ENCODE results near the gene SYNE2.
"Not testable (repeated sequence)": the region's sequence is repeated elsewhere in the genome, so short reads cannot be mapped to it uniquely, and the experiment has no call there.

SYNE2 gene

DNA sequence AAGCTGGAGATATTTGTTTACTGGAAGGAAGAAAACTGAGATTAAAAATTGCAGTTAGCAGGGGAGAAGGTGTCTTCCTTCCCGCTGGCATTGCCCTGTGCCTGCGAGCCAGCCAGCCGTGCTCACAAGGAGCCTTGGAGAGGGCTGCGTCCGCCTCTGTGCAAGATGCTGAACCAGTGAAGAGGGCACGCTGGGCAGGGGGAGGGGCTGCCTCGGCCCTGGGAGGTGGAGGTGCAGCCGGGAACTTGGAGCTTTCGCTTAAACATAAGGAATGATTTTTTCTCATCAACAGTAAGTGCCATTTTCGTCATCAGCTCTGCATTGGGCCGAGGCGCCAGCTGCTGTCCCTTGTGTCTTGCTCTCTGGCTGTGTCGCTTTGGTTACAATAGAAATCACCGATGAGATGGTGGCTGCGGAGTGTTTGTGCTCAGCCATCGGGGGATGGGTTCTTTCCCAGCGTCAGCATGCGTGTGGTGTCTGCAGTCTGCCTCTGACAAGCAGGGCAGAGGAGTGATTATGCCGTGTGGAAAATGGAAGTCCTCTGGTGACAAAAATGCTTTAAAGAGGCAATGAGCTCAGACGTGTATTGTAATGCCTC, 344.1 kb downstream of the SYNE2 start:
- DNase-seq (ENCODE audit: low read depth) = no peak

DNA sequence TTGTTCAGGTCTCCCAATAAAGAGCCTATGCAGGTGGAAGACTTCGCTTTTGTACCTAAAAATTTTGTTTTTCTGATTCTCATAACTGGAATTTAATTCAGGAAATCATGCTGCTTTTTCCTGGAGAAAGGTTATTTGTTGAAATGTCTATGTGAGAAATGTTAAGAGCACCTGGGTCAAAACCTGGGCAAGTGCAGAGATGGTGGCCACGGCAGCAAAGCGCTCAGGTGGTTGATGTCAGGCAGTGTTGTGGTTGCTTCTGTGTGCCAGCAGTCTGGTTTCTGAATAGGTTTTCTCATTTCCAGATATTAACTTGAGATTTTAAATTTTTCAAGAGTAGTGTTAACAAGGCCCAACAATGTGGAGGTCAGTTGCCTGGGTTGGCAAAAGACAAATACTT, 345.2 kb downstream of the SYNE2 start:
- DNase-seq (ENCODE audit: low read depth) = no peak

DNA sequence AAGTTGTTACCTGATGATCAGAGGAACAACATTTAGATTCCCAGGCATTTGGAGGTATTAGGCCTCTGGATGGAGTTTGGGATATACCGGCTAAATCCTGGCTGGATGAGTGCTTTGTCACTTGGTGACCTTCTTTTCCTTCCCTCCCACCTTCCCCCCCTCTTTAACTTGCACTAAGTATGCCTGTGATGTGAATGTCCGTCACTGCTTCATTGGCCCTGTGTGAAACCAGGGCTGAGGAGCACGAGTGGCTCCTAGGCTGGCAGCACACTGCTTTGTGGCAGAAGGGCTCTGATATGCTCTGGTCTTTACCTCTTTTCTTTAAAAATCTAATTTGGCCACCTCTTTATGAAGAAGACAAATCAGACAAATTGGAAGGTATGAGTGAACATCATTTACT, 345.7 kb downstream of the SYNE2 start:
- no peak for DNase-seq (ENCODE audit: low read depth)

DNA sequence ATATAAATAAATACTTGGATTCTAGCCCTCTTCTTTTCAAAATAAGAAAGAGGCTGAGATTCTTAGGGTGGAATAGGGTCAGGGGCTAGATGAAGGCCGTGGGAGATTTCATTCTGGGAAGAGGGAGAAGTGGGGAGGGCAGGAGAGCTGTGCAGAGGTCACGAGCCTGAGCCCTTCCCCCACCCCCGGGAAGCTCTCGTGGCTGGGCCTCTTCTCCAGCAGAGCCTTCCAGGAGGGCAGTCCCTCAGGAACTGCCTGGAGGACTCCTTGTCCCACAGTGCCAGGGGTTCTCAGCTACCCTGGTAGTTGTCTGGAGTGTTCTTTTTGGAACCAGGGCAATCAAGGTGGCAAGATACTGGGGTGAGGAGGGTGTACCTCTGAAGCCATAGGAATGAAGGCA, 347.4 kb downstream of the SYNE2 start:
- DNase-seq (ENCODE audit: low read depth) = no peak

DNA sequence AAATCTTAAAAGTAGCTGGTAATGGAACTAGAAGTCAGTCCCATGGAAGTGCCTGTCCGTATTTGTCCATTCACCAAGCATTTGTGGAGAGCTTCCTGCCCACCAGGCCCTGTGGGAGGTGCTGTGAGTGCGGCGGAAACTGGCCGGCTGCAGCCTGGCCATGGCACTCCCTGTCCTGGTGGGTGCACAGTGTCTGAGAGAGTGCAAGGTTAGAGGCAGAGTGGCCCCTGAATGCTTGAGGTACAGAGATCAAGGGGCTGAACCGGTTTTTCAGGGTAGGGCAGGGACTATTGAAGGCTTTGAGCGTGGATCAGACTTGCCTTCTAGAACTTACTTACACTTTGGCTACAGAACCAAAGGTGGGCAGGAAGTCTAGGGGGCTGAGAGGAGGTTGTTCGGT, 348.5 kb downstream of the SYNE2 start:
- DNase-seq (ENCODE audit: low read depth) = no peak

DNA sequence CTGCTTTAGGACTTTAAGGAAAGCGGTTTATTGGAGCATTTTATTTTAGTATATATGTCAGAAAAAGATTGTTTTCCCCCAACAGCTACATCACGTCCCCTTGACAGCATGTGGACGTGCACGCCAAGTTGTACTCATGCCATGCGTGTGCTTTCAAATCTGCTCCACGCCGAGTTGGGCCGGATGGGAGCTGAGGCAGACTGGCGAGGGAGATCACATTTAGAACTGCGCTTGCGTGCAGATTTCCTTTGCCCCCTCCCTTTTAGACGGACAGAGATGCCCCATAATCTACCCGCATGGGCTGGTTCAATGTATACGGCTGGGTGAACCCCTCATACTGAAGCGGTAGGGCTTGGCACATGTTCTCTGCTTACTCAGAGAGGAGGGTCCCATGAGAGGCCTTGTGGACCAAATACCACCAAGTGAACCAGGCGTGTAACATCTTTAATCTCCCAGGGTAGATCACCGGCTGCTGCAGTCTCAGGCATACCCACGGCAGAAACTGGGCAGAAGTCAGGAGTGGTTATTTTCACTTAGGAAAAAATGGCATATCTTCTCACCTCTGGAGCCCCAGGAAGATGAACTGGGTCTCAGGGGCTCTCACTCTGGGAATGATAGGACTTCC, 349.2 kb downstream of the SYNE2 start:
- no peak for DNase-seq (ENCODE audit: low read depth)

DNA sequence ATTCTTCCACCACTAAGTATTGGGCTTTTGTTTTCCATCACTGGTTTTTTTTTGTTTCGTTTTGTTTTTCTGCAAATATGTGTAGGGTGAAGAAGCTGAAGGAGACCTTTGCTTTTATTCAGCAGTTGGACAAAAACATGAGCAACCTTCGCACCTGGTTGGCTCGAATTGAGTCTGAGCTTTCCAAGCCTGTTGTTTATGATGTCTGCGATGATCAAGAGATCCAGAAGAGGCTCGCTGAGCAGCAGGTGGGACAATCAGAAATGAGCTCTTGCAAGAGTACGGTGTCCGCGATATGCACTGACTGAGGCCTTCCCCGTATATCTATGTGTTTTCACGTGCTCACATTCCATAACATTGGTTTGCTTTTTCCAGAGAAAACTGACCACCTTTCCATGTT, 349.9 kb downstream of the SYNE2 start:
- DNase-seq (ENCODE audit: low read depth) = no peak

DNA sequence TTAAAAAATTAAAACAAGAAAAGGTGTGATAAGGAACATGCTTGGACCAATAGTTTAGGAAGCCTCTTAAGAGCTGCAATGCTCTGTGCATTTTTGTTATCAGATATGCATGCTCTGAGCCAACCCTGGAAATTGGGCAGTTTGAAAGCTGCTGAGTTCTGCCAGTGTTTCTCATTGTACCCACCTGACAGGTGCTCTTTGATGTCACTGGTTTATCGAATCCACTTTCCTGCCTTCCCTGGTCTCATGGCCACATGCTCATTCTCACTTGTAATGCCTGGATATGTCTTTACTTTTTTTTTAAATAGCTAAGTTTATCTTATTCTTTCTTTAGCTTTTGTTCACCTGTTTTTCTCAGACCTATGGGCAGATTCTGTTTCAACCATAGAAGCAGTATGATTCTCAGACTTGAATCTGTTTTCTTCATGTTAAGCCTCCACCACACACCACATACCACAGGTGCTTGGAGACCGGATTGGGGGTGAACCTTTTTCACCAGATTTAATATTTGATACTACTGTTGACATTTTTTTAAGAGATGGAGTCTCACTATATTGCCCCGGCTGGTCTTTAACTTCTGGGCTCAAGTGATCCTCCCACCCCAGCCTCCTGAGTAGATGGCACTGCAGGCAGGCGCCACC, 350.7 kb downstream of the SYNE2 start:
- DNase-seq (ENCODE audit: low read depth) = no peak

DNA sequence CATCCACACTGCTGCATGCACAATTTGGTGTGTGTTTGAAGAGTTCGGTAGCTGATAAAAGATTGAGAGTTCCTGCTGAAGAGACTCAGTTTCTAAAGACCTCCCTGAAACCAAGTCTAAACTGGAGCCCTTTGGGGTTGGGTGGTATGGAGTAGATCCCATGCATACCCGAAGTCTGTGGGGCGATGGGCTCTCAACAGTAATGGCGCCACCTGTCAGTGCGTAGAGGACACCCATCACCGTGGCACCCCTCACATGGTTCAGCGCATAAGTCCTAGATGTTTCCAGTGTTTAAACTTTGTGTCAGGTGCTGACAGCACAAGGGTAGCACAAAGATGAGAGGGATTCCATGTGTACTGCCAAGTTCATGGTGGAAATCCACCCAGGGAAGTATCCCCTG, 355.5 kb downstream of the SYNE2 start:
- DNase-seq (ENCODE audit: low read depth) = no peak

DNA sequence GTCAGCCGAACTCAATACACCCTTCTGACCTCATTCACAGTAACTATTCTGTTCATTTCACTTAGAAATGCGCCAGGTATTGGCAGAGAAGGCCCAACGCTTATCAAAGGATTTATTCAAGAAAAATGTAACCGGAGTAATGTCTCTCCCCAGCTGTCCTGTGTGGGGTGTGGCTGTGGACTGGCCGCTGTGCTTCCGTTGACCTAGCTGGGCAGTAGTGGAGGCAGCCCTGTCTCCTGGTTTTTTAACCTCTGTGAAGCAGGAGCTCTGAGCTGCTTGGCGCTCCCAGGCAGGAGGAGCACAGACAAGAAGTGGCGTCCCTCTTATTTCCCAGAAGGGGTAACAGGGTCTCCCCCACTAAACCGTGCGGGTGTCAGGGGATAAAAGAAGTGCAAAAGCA, 356.2 kb downstream of the SYNE2 start:
- no peak for DNase-seq (ENCODE audit: low read depth)

DNA sequence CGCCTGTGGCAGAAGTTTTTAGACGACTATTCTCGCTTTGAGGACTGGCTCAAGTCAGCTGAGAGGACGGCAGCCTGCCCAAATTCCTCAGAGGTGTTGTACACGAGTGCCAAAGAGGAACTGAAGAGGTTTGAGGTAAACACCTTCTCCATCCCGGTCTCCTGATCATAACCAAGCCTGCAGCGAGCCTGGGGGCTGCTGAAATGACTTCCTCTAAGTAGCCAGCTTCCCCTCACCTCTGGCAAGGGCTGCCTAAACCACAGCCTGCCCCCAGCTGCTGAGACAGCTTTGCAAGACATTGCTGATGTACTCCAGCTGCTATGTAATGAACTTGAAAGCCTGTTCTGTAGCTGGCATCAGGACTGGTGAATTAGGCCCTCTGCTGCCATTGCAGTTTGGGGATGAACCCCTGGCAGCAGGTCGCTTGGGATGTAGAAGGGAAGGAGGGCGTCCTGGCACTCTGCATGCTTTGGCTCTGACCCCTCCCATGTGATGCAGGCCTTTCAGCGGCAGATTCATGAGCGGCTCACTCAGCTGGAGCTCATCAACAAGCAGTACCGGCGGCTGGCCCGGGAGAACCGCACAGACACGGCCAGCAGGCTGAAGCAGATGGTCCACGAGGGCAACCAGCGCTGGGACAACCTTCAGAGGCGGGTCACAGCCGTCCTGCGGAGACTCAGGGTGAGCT, 356.8 kb downstream of the SYNE2 start:
- DNase-seq (ENCODE audit: low read depth) = no peak

DNA sequence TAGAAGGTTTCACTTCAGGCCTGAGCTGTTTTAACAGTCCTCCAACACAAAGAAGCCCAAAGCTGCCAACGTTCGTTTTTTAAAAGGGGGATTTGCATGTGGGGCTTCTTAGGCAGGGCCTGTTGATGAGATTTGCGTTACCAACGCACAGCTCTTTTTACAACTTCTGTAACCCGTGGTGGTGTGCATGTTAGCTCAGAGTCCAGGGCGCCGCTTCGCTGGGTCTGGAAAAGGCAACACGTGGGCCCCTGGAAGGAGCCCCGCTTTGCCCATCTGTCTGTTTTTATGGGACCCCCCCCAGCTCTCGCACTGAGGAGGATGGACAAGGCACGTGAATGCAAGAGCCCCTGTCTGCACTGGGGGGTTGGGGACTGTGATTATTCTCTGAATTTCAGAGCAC, 357.4 kb downstream of the SYNE2 start:
- DNase-seq (ENCODE audit: low read depth) = no peak

DNA sequence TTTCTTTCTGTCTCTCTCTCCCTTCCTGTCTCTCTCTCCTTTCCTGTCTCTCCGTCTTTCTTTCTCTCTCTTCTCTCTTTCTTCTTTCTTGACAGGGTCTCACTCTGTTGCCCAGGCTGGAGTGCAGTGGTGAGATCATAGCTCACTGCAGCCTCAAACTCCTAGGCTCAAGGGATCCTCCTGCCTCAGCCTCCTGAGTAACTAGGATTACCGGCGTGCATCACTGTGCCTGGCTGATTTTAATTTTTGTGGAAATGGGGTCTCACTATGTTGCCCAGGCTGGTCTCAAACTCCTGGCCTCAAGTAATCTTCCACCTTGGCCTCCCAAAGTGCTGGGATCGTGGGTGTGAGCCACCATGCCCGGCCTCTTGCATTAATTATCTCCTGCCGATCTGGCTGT, 358.1 kb downstream of the SYNE2 start:
- DNase-seq (ENCODE audit: low read depth) = not testable (repeated sequence)

DNA sequence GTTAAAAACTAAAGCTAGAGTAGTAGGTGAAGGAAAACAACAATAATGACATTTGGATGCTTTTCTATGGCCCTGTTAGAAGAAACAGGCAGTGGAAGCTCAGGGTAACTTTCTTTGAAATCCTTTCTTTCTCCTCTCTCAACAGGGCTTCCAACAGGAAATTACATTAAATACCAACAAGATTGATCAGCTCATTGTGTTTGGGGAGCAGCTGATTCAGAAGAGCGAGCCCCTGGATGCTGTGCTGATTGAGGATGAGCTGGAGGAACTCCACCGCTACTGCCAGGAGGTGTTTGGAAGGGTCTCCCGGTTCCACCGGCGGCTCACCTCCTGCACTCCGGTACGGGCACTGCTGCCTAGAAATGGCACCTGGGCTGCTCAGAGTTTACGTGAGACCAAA, 359.9 kb downstream of the SYNE2 start:
- no peak for DNase-seq (ENCODE audit: low read depth)

DNA sequence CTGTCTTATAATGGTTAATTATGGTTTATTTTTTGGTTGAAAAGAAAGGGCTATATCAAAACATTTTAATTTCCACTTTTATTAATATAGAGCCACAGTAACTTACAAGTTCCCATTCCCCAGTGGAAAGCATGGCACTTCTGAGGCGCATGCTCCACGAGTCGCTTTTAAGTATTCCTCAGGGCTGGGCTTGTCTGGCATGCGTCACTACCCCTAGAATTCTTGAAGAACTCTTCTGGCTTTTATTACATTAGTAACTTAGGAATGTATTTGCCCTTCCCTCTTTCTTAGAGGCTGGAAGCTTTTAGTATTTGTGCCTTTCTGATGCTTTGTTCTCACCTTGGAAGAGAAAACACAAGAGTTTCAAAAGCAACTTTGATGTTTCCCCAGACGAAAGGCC, 360.3 kb downstream of the SYNE2 start:
- no peak for DNase-seq (ENCODE audit: low read depth)

DNA sequence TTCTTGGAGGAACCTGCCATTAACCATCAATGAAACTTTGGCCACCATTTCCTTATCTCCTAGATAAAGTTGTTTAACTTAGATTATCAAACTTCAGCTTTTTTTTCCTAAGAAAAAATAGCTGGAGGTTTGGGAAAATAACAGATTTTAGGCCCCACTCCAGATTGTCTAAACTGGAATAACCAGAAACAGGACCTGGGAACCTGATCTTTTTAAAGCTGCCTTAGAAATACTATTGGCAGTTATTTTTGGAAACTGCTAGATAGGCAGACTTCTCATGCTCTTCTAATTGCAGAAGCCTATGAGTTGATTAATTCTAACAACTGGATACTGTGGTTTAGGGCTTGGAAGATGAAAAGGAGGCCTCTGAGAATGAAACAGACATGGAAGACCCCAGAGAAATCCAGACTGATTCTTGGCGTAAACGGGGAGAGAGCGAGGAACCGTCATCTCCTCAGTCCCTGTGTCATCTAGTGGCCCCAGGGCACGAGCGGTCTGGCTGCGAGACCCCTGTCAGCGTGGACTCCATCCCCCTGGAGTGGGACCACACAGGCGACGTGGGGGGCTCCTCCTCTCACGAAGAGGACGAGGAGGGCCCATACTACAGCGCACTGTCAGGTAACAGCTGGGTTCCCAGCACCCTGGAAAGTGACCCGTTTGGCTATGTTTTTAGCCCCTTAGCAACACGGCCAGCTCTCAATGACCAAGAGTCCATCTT, 361.2 kb downstream of the SYNE2 start:
- no peak for DNase-seq (ENCODE audit: low read depth)

DNA sequence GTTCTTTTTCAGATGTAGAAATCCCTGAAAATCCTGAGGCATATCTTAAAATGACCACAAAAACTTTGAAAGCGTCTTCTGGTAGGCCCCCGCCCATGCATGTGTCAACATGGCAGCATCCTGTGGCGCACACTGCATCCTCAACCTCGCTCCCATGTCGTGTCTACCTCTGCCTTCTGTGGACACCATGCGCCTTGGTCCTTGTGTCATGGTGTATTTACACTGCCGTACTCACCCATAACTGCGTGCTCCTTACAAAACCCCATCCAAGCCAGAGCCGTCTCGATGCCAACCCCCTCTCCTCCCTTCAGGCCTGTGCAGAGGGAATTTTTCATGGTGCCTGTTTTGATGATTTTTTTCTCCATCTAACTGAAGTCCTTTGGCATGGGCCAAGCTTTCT, 362.5 kb downstream of the SYNE2 start:
- no peak for DNase-seq (ENCODE audit: low read depth)

DNA sequence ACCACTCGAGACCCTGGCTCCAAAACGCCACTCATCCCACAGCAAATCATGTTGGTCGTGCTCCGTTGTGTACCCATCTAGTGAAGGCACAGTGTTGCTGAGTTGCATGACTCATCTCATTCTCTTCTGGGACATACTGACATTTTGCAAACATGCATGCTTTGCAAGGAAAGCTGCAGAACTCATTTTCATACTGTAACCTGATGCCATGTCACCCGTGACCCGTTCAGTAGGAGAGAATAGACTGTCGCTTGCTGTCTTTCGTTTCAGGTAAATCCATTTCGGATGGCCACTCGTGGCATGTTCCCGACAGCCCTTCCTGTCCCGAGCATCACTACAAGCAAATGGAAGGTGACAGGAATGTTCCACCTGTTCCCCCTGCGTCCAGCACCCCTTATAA, 363.2 kb downstream of the SYNE2 start:
- no peak for DNase-seq (ENCODE audit: low read depth)

DNA sequence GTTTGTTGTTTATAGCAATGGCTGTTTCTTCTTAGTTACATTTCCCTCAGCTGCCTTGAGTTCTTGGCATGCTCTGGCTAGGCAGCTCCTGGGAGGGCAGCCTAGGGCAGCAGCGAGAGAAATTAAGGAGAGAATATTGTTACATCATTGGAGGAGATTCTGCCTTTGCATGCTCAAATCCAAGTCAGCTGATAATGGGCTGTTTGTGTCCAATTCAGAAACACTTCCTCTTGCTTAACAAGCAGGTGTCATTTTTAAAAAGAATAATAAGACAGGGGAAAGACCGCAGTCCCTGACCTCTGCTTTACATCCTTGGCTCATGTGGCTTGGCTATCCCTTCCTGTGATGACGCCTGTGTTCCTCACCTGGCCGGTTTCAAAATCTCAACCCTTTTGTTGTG, 364.5 kb downstream of the SYNE2 start:
- DNase-seq (ENCODE audit: low read depth) = no peak

DNA sequence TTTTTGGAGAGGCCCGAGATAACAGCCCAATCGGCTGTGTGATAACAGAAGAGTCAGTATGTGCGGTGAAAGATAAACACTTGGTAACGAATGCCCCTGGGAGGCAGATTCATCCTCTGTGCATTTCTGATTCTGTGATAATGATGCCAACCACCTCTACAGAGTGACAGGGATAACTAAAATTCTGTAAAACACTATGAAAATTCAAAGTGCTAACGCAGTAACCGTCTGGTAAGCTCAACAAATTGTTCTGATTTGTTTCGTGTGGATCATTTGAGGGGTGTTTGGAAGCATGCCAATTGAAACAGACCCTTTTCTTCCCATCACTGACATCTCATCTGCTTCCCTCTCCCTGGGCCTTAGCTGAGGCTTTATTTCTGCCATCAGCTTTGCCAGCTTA, 365.0 kb downstream of the SYNE2 start:
- no peak for DNase-seq (ENCODE audit: low read depth)

DNA sequence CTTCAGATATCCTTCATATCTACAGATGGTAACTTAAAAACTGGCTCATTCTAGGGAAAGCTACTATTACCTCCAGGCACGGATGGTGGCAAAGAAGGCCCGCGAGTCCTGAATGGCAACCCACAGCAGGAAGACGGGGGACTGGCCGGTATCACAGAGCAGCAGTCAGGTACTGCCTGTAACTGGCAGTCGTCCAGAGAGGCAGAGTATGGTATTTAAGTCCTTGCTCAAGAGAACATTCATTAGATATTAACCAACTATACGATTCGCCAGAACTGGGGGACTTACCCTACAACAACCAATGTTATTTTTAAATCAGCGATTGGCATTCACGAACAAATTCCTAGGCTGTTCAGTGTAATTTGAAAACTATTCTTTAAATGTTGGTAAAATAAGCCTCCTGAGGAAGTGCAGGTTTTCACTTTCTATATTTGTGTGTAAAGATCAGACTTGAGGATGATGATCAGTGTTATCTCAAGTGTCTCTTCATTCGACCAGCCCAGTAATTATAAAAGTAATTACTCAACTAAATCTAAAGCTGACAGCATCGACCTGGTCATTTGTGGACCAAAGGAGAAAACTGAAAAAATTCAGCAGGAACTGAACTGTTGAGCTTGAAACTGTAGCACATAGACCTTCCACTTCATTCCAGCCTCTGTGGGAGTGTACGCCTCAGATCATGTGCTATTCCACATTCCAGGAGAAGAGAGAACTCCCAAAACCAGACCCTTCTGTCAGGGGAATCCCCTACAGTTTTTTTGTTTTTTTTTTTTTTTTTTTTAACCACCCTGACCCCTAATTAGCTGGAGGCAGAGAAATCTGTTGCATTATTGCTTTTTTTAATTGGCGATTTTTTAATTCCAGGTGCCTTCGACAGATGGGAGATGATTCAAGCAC, 365.8 kb downstream of the SYNE2 start:
- no peak for DNase-seq (ENCODE audit: low read depth)

DNA sequence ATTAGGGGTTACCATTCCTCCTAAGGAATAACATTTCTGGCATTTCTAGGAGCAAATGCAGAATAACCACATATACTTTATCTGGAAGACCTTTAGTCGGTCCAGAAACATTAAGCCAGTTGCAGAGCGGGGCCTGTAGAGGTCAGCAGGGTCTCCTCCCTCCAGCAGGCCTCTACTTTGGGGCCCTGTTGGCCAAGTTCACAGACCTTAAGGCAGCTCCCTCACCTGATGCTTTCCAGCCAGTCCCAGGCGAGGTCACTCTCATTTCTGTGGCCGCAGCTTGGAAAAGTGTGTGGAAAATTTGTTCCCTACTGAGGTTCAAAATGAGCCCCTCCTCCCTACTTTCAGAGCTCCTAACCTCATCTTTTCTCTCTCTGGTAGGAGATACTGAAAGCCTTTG, 367.3 kb downstream of the SYNE2 start:
- DNase-seq (ENCODE audit: low read depth) = no peak

Data from activated T-helper 9 cell treated with anti-CD3 and anti-CD28 coated beads, Interleukin-2, amount 50 U/mL, for 16 hours (primary cell).